T-helper 2 cell treated with Interferon-gamma antibody and Interleukin-4, amounts not matched to agents 5 μg/mL and 100 μg/mL, for 36 hours (primary cell): ENCODE results near the gene FBXO5.
A peak's percentile ranks its signal among the peaks of the same experiment; 100 is the strongest.
"Not testable (repeated sequence)": the region's sequence is repeated elsewhere in the genome, so short reads cannot be mapped to it uniquely, and the experiment has no call there.

Experiments used
- DNase-seq: peaks from one replicate; pipeline ENCODE4 v3.0.0; 2021; ENCODE audit warnings: low spot score
- H3K27ac Mint-ChIP-seq: one replicate; pipeline ENCODE4 v1.8.0; 2021; ENCODE audit warnings: mild to moderate bottlenecking, mixed read lengths
- H3K27me3 Mint-ChIP-seq: one replicate; pipeline ENCODE4 v1.8.0; 2021; ENCODE audit warnings: low read depth, mixed read lengths
- H3K36me3 Mint-ChIP-seq: one replicate; pipeline ENCODE4 v1.8.0; 2021; ENCODE audit warnings: low read depth, mixed read lengths
- H3K4me1 Mint-ChIP-seq: one replicate; pipeline ENCODE4 v1.8.0; 2021; ENCODE audit warnings: low read depth, mixed read lengths
- H3K4me3 Mint-ChIP-seq: one replicate; pipeline ENCODE4 v1.8.0; 2022; ENCODE audit warnings: mild to moderate bottlenecking, moderate library complexity, mixed read lengths
- H3K9me3 Mint-ChIP-seq: one replicate; pipeline ENCODE4 v1.8.0; 2021; ENCODE audit warnings: mixed read lengths

Gene FBXO5

DNA sequence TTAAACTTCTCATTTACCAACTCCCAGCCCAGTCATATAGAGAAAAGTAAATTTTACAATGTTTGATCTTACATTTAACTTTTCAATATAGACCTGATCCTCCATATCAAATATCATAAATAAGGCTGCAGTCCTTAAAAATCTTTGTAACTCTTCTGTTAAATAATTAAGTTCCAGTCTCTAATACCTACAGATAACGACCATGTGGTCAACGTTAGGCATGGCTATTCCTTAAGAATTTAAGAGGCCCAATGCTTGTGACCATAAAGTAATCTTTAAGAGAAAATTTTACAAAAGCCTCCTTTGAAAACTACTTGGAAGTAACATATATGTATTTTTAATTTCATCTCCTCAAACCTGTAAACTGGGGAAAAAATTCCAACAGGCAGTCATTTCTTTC is 1.6 kb downstream of the FBXO5 start:
- Mint-ChIP-seq H3K4me3 (peak overlapping the region; percentile 81), H3K4me1 (peaks cover 58% of the 10 kb centered on the region), H3K36me3 (peaks cover 58% of the 10 kb centered on the region), H3K27ac (peak overlapping the region; percentile 59), H3K27me3 (no peaks in the 10 kb centered on the region), H3K9me3 (no peaks in the 10 kb centered on the region)
- no peak for DNase-seq

DNA sequence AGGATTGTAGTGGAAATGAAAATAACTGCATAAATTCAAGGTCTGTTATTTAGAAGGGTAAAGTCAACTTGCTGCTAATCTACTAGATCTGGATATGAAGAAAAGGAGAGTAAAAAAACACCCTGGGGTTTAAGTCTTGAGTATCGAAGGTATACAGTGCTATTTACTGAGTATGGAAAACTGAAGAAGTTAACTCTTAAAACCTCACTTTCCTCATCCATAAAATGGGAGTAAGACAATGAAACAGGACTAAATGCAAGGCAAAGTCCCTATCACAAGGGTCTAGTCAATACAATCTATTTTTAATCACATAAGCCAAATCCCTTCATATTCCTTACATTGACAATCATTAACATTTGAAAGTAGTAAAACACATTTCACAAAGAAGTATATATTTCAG is 2.2 kb downstream of the FBXO5 start:
- no peaks in the 10 kb centered on the region for H3K27me3 Mint-ChIP-seq
- peak overlapping the region; percentile 59 for H3K27ac Mint-ChIP-seq
- H3K36me3 Mint-ChIP-seq: peaks cover 58% of the 10 kb centered on the region
- H3K4me1 Mint-ChIP-seq: peaks cover 57% of the 10 kb centered on the region
- peak overlapping the region; percentile 81 for H3K4me3 Mint-ChIP-seq
- DNase-seq: no peak
- H3K9me3 Mint-ChIP-seq: no peaks in the 10 kb centered on the region

- H3K4me3 Mint-ChIP-seq: peak overlapping the region; percentile 61
- DNase-seq: no peak
- peak overlapping the region; percentile 8 for H3K27ac Mint-ChIP-seq
- peaks cover 3% of the 10 kb centered on the region for H3K9me3 Mint-ChIP-seq
- peaks cover 63% of the 10 kb centered on the region for H3K36me3 Mint-ChIP-seq
- peaks cover 57% of the 10 kb centered on the region for H3K4me1 Mint-ChIP-seq
- no peaks in the 10 kb centered on the region for H3K27me3 Mint-ChIP-seq
Measured at GRCh38 chr6:152979116-152979515, 3.7 kb downstream of the FBXO5 start.

DNA sequence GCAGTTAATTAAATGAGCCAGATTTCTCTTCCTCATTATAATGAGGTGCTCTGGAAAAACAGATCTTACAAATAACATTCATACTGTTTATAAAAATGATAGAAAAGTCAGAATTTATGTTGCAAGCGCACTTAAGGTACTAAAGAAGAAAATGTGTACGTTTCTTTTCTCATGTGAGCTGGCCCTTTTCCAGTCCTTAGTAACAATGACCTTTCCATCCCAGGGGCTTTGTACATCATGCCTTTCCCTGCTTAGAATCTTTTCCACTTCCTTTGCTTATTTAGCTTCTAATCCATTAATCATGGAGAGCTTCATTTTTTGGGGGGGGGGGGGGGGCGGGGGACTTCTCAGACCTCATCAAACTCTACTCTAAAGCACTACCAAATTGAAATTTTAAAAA is 4.8 kb downstream of the FBXO5 start:
- H3K9me3 Mint-ChIP-seq: peaks cover 3% of the 10 kb centered on the region
- peaks cover 64% of the 10 kb centered on the region for H3K4me1 Mint-ChIP-seq
- H3K27ac Mint-ChIP-seq: no peak overlapping the region
- peak overlapping the region; percentile 65 for H3K4me3 Mint-ChIP-seq
- H3K27me3 Mint-ChIP-seq: no peaks in the 10 kb centered on the region
- peaks cover 74% of the 10 kb centered on the region for H3K36me3 Mint-ChIP-seq
- DNase-seq: no peak

- peaks cover 79% of the 10 kb centered on the region for H3K36me3 Mint-ChIP-seq
- peaks cover 67% of the 10 kb centered on the region for H3K4me1 Mint-ChIP-seq
Measured at GRCh38 chr6:152977556-152977955, 5.3 kb downstream of the FBXO5 start.

GRCh38 chr6:152976749-152977148 is 6.1 kb downstream of the FBXO5 start:
- no peaks in the 10 kb centered on the region for H3K27me3 Mint-ChIP-seq
- H3K9me3 Mint-ChIP-seq: peaks cover 3% of the 10 kb centered on the region
- H3K4me1 Mint-ChIP-seq: peaks cover 67% of the 10 kb centered on the region
- DNase-seq: no peak
- H3K4me3 Mint-ChIP-seq: peak overlapping the region; percentile 65
- peaks cover 78% of the 10 kb centered on the region for H3K36me3 Mint-ChIP-seq
- peak overlapping the region; percentile 32 for H3K27ac Mint-ChIP-seq

More at GRCh38 chr6:152977556-152977955, 5.3 kb downstream of the FBXO5 start:
- Mint-ChIP-seq H3K27ac (peak overlapping the region; percentile 26), H3K27me3 (no peaks in the 10 kb centered on the region), H3K4me3 (peak overlapping the region; percentile 65), H3K9me3 (peaks cover 3% of the 10 kb centered on the region)
- DNase-seq: no peak

DNA sequence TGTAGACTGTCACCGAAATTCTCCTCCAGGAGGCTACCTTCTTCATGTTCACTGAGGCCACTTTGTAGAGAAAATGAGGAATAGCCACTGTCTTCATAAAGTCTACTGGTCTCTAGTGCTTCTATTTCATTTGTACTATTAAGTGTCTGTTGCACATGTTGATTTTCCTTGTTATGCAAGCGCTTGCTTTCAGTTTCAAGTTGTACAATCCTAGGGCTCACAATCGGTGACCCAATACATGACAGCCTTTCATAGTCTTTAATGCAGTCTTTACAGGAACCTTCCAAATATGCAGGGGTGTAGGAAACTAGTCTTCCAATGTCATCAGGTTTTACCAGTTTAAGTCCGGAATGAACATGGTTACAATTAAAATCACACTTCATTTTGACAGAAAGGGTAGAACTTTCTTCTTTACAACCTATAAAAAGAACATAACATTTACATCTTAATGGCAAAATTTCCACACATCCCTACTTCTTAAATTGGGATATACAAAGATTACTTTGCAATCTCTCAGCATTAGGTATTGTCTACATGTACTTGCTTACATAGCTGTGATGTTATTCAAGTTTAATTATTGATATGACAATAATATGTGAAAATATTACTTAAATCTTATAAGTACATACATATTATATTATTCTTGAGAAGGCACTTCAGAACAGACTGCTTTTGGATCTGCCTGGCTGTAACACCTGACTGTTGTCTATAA is 7.5 kb downstream of the FBXO5 start:
- H3K4me3 Mint-ChIP-seq: peak overlapping the region; percentile 72
- DNase-seq: no peak
- no peaks in the 10 kb centered on the region for H3K27me3 Mint-ChIP-seq
- peaks cover 75% of the 10 kb centered on the region for H3K36me3 Mint-ChIP-seq
- peaks cover 58% of the 10 kb centered on the region for H3K4me1 Mint-ChIP-seq
- H3K27ac Mint-ChIP-seq: peak overlapping the region; percentile 80
- H3K9me3 Mint-ChIP-seq: peaks cover 3% of the 10 kb centered on the region

- peaks cover 11% of the 10 kb centered on the region for H3K9me3 Mint-ChIP-seq
- H3K4me3 Mint-ChIP-seq: peak overlapping the region; percentile 60
- H3K27me3 Mint-ChIP-seq: no peaks in the 10 kb centered on the region
- H3K4me1 Mint-ChIP-seq: peaks cover 49% of the 10 kb centered on the region
- no peak for DNase-seq
- H3K36me3 Mint-ChIP-seq: peaks cover 78% of the 10 kb centered on the region
- no peak overlapping the region for H3K27ac Mint-ChIP-seq
Measured at GRCh38 chr6:152973916-152974315, 8.9 kb downstream of the FBXO5 start.

DNA sequence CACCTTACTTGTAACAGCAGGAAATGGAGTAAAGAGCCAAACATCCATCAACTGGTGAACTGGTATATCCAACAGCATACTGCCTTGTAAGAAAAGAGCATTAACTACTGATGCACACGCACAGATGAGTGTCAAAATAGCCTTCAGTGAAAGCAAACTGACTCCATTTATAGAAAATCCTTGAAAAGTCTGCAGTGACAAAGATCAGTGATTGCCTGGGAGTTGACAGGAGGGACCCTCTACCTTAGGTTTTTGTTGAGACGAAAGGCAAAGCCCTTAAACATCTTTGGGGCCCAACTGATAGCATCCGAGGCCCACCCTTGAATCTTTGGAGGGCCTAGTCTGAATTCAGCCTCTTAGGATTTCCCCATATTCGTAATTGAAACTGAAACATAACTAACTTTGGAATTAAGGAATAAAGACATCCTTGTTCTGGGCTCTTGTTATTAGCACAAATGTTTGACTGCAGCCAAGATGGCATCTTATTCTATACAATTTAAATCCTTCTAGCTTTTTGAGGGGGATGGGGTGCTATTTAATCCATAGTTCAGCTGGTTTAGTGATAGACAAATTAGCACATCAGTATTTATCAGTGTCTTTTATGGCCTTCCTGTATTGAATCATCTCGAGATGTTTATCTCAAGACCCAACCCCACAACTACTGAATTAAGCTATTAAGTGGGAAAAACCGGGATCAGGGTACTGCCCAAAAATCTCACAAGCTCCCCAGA is 13.0 kb downstream of the FBXO5 start:
- Mint-ChIP-seq H3K36me3 (peaks cover 53% of the 10 kb centered on the region), H3K9me3 (peaks cover 29% of the 10 kb centered on the region), H3K4me1 (peaks cover 17% of the 10 kb centered on the region), H3K27ac (no peak overlapping the region), H3K4me3 (no peak overlapping the region), H3K27me3 (peaks cover 5% of the 10 kb centered on the region)
- DNase-seq: no peak

- DNase-seq, H3K4me1 Mint-ChIP-seq, H3K4me3 Mint-ChIP-seq, H3K27ac Mint-ChIP-seq: not testable (repeated sequence)
- H3K27me3 Mint-ChIP-seq: peaks cover 30% of the 10 kb centered on the region
- peaks cover 25% of the 10 kb centered on the region for H3K36me3 Mint-ChIP-seq
- peaks cover 29% of the 10 kb centered on the region for H3K9me3 Mint-ChIP-seq
Measured at GRCh38 chr6:152966168-152966894, 16.5 kb downstream of the FBXO5 start.

DNA sequence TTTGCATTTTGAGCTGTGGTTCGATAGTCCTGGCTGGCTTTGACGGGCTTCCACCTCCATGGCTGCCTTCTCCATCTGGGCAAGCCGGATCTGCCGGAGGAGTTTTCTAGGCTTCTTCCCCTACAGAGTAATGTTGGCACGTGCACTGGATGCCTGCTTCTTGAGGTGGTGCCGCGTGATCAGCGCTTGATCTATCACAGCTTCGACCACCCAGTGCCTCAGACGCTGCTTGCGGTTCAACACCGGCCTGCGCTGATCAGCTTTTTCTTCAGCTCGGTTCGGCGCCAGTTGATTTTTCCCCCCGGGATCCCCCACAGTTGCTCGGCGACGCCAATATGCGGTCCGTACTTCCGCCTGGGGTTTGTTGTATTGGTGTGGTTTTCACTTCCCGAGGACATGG is 23.5 kb downstream of the FBXO5 start:
- H3K4me3 Mint-ChIP-seq: no peak overlapping the region
- H3K36me3 Mint-ChIP-seq: no peaks in the 10 kb centered on the region
- no peaks in the 10 kb centered on the region for H3K4me1 Mint-ChIP-seq
- H3K9me3 Mint-ChIP-seq: no peaks in the 10 kb centered on the region
- H3K27ac Mint-ChIP-seq: no peak overlapping the region
- H3K27me3 Mint-ChIP-seq: peaks cover 25% of the 10 kb centered on the region
- DNase-seq: no peak

- Mint-ChIP-seq H3K4me3 (no peak overlapping the region), H3K9me3 (no peaks in the 10 kb centered on the region), H3K4me1 (peaks cover 1% of the 10 kb centered on the region), H3K27ac (no peak overlapping the region), H3K36me3 (no peaks in the 10 kb centered on the region), H3K27me3 (peaks cover 20% of the 10 kb centered on the region)
- DNase-seq: no peak
Measured at GRCh38 chr6:152957796-152958195, 25.0 kb downstream of the FBXO5 start.

DNA sequence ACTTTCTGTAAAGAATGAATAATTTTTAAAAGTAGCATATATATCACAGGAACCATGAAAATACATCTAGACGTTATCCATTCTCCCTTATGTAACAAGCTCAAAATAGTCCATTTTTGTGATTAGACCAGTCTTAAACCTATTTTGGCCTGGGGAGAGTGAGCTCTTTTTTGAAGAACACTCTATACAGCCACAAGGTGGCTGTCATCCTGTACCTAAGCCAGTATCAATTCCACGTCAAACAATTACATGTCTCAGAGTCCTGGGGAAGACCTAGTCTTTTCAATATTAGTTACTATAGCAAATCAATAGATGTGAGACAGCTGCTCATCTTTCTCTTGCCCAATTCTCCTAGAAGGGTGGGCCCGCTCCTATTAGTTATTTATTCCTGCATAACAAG is 28.4 kb downstream of the FBXO5 start:
- Mint-ChIP-seq H3K4me3 (no peak overlapping the region), H3K27me3 (peaks cover 8% of the 10 kb centered on the region), H3K27ac (no peak overlapping the region), H3K36me3 (no peaks in the 10 kb centered on the region), H3K4me1 (peaks cover 5% of the 10 kb centered on the region), H3K9me3 (no peaks in the 10 kb centered on the region)
- DNase-seq: no peak
